ENCODE data around the gene SHB.

SHB gene

DNA sequence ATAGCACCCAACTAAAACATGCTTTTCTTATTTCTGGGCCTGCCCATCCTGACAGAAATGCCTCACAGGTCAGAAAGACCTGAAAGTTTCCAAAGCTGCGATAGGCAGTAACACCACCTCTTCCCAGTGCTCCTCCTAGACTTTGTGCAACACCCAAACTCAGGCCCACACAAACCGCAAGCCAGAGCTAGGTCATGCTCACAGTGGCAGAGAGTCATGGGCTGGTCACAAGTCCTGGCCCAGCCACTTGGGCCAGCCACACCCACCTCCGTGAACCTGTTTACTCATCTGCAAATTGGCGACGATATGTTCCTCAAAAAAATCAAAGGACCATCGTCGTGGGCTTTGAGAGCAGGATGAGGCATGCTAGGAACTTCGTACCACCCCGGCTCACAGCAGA is 121.0 kb downstream of the SHB start:
- no peak for DNase-seq

DNA sequence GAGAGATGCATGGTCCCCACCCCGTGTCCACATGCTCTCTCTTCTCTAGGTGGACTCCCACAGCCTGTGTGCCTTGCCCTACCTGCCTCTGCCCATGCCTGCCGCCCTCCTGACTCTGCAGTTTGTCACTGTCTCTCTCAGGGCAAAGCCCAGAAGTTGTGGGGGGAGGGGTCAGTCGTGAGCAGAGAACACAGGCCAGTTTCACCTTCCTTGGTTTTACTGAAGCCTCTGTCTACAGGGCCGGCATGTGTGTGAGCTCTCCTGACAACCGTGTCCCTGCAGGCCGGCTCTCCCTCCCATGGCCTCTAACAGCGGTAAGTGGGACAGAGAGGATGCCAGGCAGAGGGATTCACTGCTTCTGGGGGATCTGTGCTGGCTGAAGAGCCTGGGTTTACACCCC is 121.6 kb downstream of the SHB start:
- DNase-seq: no peak

GRCh38 chr9:37946971-37947370 is 122.1 kb downstream of the SHB start:
- DNase-seq: no peak

DNA sequence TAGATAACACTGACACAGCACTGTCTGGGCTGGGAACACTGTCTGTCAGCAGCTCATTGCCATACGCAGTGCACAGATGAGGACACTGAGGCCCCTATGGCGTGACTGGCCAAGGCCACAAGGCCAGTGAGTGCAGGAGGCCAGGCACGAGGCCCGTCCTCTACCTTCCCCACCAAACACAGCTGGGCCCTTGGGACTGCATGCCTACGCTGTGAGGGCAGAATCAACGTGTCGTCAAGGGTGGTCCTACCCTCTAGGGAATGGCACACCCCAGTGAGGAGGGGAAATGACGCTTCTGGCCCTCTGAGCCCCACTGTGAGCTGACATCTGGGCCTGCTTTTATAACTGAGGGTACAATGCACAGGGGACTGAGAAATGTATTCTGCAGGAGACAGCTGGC is 123.0 kb downstream of the SHB start:
- DNase-seq: no peak

DNA sequence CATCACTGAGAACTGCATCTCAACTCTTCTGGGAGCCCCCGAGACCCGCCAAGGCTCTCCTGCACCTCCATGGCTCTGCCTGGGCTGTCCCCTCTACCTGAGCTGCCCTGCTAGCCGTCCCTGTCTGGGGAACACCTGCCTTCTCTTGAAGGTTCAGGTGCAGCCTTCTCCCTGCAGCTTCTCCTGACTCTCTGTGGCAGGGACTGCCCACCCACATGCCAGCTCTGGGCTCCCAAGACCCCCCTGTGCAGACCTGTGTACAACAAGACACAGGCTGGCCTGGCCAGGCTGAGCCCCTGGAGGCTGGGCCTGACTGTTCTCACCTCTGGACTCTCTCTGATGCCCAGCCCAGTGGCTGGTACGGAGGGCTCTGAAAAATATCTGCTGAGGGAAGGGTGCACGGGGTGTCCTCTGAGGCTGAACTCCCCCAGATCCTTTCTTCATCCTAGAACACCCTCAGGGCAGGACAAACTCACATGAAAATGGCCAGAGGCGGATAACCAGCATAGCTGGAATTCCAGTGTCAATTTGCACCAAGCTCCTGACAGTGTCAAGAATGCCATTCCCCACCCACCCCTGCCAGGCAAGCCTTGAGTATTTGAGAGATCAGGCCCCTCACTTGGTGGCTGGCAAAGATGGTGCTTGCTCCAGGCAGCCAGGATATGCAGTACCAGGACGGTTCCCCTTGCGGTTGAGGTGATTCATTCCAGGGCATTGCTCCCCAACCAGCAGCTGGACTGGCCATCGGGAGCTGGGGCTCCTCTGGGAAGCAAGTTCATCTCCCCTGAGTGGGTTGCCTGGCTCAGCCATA is 124.2 kb downstream of the SHB start:
- no peak for DNase-seq

DNA sequence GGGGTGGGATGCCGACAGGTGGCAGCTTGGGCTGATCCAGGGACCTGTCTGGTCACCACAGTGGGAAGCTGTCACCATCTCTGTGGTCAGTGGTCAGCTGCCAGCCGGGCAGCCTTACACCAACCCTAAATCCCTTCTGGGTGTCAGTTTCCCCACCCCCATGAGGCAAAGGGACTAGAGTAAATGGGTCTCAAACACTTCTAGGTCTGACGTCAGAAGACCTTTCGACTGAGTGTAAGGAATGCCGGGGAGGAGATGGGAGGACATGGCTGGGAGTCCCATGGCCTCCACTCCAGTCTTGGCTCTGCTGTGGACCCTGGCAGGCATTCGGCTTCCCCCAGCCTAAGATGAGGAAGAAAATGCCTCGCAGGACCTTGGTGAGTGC is 124.8 kb downstream of the SHB start:
- no peak for DNase-seq

- DNase-seq: peak; percentile 20 to 26
Measured at GRCh38 chr9:37943345-37944265, 125.4 kb downstream of the SHB start.

- no peak for DNase-seq
Measured at GRCh38 chr9:37942621-37943344, 126.2 kb downstream of the SHB start.

DNA sequence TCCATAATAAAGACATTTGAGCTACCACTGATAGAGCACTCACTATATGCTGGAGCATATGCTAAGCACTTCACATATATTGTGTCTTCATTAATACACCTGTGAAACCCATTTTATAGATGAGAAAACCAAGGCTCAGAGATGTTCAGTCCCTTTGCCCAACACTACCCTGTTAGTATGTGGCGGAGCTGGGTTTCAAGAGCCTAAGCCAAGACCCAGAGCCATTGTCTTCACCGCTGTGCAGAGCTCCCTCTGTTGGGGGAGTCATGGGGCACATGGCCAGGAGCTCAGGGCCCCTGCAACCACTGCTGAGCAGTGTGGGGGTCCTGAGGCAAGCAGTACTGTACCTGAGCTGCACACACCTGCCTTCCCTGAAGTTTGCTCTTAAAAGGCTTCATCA is 127.8 kb downstream of the SHB start:
- no peak for DNase-seq

- no peak for DNase-seq
Measured at GRCh38 chr9:37939575-37940095, 129.4 kb downstream of the SHB start.

GRCh38 chr9:37938121-37938891 is 130.7 kb downstream of the SHB start:
- DNase-seq: peak in 1 of 2 donors; percentile 39

- DNase-seq: no peak
Measured at GRCh38 chr9:37937366-37937765, 131.7 kb downstream of the SHB start.

DNA sequence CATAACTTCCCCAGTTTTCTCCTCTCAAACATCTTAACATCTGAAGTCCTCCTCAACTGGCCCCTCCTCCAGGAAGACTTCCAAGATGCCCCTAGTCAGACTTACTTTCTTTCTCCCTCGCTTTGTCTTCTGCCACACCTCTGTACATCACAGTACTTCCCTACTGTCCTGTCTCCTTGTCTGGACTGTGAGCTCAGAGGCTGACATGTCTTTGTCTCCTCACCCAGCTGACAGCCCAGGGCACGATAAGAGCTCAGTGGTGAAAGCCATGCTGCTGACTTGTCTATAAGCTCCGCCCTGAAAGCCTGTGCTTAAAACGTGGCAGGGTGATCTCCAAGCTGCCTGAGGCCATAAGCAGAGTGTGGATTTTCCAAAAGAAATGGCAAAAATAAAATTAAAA is 132.1 kb downstream of the SHB start:
- no peak for DNase-seq

GRCh38 chr9:37936376-37936775 is 132.7 kb downstream of the SHB start:
- no peak for DNase-seq

DNA sequence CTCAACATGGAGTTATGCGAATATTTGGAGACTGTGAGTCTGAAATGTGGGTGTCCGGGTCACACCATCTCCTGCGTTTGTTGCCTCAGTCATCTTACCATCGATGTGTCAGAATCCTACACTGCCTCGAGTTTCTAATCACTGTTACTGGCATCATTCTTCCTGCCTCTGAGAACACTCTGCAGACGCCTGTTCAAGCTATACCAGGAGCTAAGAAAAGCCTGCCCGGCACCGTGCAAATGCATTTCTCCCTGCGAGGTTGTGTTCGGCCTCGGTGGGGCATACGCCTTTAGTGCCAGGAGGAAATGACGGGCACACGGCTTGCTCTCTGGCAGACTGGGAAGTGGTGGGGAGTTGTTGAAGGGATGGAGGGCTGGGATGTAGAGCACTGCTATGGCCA is 133.9 kb downstream of the SHB start:
- DNase-seq: no peak

- no peak for DNase-seq
Measured at GRCh38 chr9:37931592-37931991, 137.4 kb downstream of the SHB start.

- DNase-seq: no peak
Measured at GRCh38 chr9:37929441-37929895, 139.6 kb downstream of the SHB start.

GRCh38 chr9:37928552-37929430 is 140.2 kb downstream of the SHB start:
- DNase-seq: no peak

GRCh38 chr9:37927601-37928551 is 141.2 kb downstream of the SHB start:
- peak in 1 of 2 donors; percentile 22 for DNase-seq

DNA sequence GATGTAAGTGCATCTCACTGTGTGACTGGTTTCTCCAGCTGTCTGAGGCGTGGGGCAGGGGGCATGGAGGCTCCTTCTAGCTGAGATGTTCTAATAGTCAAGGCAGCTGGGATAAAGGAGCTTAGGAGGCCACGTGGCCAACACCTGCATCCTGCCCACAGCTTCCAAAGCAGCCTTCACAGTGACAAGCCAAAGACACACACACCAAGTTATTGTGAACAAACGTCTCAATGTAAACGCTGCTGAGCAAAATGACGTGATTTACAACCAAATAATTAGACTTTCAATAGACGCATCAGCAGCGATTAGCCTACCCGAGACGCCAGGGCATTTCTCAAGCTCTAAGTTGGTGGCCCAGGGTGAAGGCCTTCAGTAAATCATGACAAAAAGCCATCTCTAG is 141.9 kb downstream of the SHB start:
- DNase-seq: no peak
